Mesenchymal stem cell (in vitro differentiated cells and primary cell): ENCODE data around the gene CDHR2.

Experiments used
- DNase-seq: peaks from one replicate; pipeline ENCODE4 v3.0.0-alpha.2; 2013
- H2AFZ ChIP-seq: one replicate; pipeline ENCODE4 v1.6.1; 2013; ENCODE audit warnings: low read depth, mild to moderate bottlenecking, control low read depth, inconsistent platforms, low read length, moderate library complexity
- H2AK5ac ChIP-seq: 2 replicates; pipeline ENCODE4 v1.6.1; 2013; ENCODE audit warnings: low read length, moderate library complexity, mild to moderate bottlenecking, inconsistent platforms; ENCODE audit not compliant: severe bottlenecking
- H2BK120ac ChIP-seq: one replicate; pipeline ENCODE4 v1.6.1; 2013; ENCODE audit warnings: low read depth, mild to moderate bottlenecking, inconsistent platforms, low read length, moderate library complexity
- H2BK12ac ChIP-seq, 2 experiments: one replicate each; pipeline ENCODE4 v1.6.1; 2013; ENCODE audit warnings: inconsistent platforms in 2 of 2, low read length in 2 of 2, mild to moderate bottlenecking in 2 of 2, moderate library complexity in 2 of 2, control low read depth in 1 of 2
- H2BK15ac ChIP-seq: one replicate; pipeline ENCODE4 v1.6.1; 2013; ENCODE audit warnings: mild to moderate bottlenecking, low read depth, inconsistent platforms; ENCODE audit not compliant: poor library complexity, severe bottlenecking
- H2BK5ac ChIP-seq: 2 replicates; pipeline ENCODE4 v1.6.1; 2013; ENCODE audit warnings: low read depth, mild to moderate bottlenecking, low read length, control low read depth, inconsistent platforms; ENCODE audit not compliant: poor library complexity, severe bottlenecking
- H3K14ac ChIP-seq, 2 experiments: one replicate each; pipeline ENCODE4 v1.6.1; 2013; ENCODE audit warnings: inconsistent platforms in 2 of 2, low read length in 2 of 2, control low read depth in 1 of 2, mild to moderate bottlenecking in 1 of 2, moderate library complexity in 1 of 2
- H3K18ac ChIP-seq, 2 experiments: one replicate each; pipeline ENCODE4 v1.6.1; 2013; ENCODE audit warnings: inconsistent platforms in 2 of 2, low read length in 2 of 2, control low read depth in 1 of 2, low read depth in 1 of 2, mild to moderate bottlenecking in 1 of 2
- H3K23ac ChIP-seq, 2 experiments: one replicate each; pipeline ENCODE4 v1.6.1; 2013; ENCODE audit warnings: inconsistent platforms in 2 of 2, low read length in 2 of 2, mild to moderate bottlenecking in 2 of 2, moderate library complexity in 2 of 2, control low read depth in 1 of 2
- H3K27ac ChIP-seq: 2 replicates; pipeline ENCODE4 v1.5.1; 2013; ENCODE audit warnings: mild to moderate bottlenecking, moderate library complexity, low read length, control low read depth, inconsistent platforms; ENCODE audit not compliant: poor library complexity, severe bottlenecking
- H3K27me3 ChIP-seq, 2 experiments: 2 replicates each; pipeline versions ENCODE4 v1.6.1 to v1.7.0; 2013; ENCODE audit warnings: low read length in 2 of 2, mild to moderate bottlenecking in 2 of 2, moderate library complexity in 2 of 2, control low read depth in 1 of 2, inconsistent platforms in 1 of 2; ENCODE audit not compliant: control insufficient read depth in 1 of 2, insufficient read depth in 1 of 2
- H3K36me3 ChIP-seq, 2 experiments: 2 replicates each; pipeline versions ENCODE4 v1.6.1 to v1.7.0; 2013; ENCODE audit warnings: low read length in 2 of 2, control low read depth in 1 of 2, inconsistent platforms in 1 of 2, low read depth in 1 of 2, mild to moderate bottlenecking in 1 of 2; ENCODE audit not compliant: insufficient read depth in 2 of 2, control insufficient read depth in 1 of 2
- H3K4ac ChIP-seq, 2 experiments: one replicate each; pipeline ENCODE4 v1.6.1; 2013; ENCODE audit warnings: inconsistent platforms in 2 of 2, low read length in 2 of 2, mild to moderate bottlenecking in 2 of 2, moderate library complexity in 2 of 2, control low read depth in 1 of 2, low read depth in 1 of 2
- H3K4me1 ChIP-seq: 2 replicates; pipeline ENCODE4 v1.6.1; 2013; ENCODE audit warnings: low read depth, low read length, control low read depth; ENCODE audit not compliant: control insufficient read depth, insufficient read depth
- H3K4me2 ChIP-seq: 2 replicates; pipeline ENCODE4 v1.6.1; 2013; ENCODE audit warnings: low read length, mild to moderate bottlenecking, inconsistent platforms; ENCODE audit not compliant: poor library complexity, severe bottlenecking
- H3K4me3 ChIP-seq, 2 experiments: 2 replicates each; pipeline versions ENCODE4 v1.5.1 to v1.7.0; 2013; ENCODE audit warnings: low read length in 2 of 2, mild to moderate bottlenecking in 2 of 2, control low read depth in 1 of 2, low read depth in 1 of 2; ENCODE audit not compliant: insufficient read depth in 1 of 2
- H3K79me1 ChIP-seq: replicated peaks from 2 replicates; pipeline ENCODE4 v1.6.1; 2013; ENCODE audit warnings: mild to moderate bottlenecking, control low read depth, low read length, inconsistent platforms; ENCODE audit not compliant: poor library complexity, severe bottlenecking
- H3K9ac ChIP-seq: 2 replicates; pipeline ENCODE4 v1.7.0; 2013; ENCODE audit warnings: mild to moderate bottlenecking, low read length, moderate library complexity
- H3K9me3 ChIP-seq: 2 replicates; pipeline ENCODE4 v1.7.0; 2013; ENCODE audit warnings: mild to moderate bottlenecking, low read length; ENCODE audit not compliant: control insufficient read depth
- H4K8ac ChIP-seq: one replicate; pipeline ENCODE4 v1.6.1; 2013; ENCODE audit warnings: inconsistent platforms, mild to moderate bottlenecking, low read length, moderate library complexity
- H4K91ac ChIP-seq: one replicate; pipeline ENCODE4 v1.6.1; 2013; ENCODE audit warnings: mild to moderate bottlenecking, low read length, inconsistent platforms
- WGBS: methylation state at CpG from one replicate; pipeline ENCODE4 v1.1.7; 2013; ENCODE audit warnings: mixed read lengths; 5-methylcytosine and 5-hydroxymethylcytosine counted together

The CDHR2 gene

DNA sequence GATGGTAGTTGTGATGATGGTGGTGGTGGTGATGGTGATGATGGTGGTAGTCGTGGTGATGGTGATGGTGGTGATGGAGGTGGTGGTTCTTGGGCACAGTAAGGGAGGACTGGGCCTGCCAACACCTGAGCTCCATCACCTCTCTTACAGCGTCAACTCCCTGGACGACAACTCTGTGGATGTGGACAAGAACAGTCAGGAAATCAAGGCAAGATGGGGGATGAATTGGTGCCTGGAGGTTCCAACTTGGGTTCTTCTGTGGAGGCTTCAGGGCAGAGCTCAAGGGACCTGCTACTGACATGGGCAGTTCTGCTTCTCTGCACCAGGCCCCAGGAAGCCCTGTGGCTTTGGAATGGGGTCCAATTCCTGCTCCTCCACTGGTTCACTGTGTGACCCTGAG, 43.4 kb downstream of the CDHR2 start:
- Histone ChIP-seq H3K27me3 (peaks cover 0 to 7% of the 10 kb centered on the region in 2 experiments), H3K4me3 (no peak overlapping the region), H4K91ac (no peak overlapping the region), H3K14ac (no peak overlapping the region), H3K4me1 (peaks cover 4% of the 10 kb centered on the region), H2BK120ac (no peak overlapping the region), H2BK12ac (no peak overlapping the region), H2BK5ac (no peak overlapping the region), H3K23ac (no peak overlapping the region), H3K79me1 (peaks cover 9% of the 10 kb centered on the region), H3K9ac (no peak overlapping the region), H3K27ac (no peak overlapping the region), H3K36me3 (peaks cover 3 to 24% of the 10 kb centered on the region in 2 experiments), H3K9me3 (no peaks in the 10 kb centered on the region), H2BK15ac (no peak overlapping the region), H2AK5ac (no peak overlapping the region), H2AFZ (no peak overlapping the region), H3K4ac (no peak overlapping the region), H4K8ac (no peak overlapping the region), H3K4me2 (no peak overlapping the region), H3K18ac (no peak overlapping the region)
- WGBS = 100% methylated on average over 2 of the region's 3 CpGs
- no peak for DNase-seq

DNA sequence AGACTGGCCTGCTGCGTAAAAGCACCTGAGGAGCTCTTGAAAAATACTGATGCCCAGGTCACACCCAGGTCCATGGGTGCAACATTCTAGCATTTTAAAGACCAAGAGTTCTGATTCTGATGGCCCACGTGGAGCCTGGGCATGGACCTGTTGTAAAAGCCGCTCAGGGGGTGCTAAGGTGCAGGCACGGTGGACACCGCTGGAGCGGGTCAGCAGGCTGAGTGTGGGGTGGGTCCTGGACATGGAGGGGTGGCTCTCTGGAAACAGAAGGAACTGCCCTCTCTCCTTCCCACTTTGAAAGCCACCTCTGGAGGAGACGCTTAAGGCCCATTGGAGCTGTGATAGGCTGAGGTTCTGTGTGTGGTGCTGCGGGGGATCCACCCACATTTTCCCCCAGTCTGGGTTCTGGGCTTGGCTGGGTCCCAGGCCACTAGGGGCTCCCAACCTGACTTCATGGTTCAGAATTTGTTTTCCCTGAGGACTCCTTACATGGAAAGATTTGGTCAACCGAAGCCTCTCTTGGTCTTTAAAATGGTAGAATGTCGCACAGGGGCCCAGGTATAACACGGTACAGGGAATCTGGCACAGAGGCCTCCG, 44.2 kb downstream of the CDHR2 start:
- H2AFZ ChIP-seq = no peak overlapping the region

DNA sequence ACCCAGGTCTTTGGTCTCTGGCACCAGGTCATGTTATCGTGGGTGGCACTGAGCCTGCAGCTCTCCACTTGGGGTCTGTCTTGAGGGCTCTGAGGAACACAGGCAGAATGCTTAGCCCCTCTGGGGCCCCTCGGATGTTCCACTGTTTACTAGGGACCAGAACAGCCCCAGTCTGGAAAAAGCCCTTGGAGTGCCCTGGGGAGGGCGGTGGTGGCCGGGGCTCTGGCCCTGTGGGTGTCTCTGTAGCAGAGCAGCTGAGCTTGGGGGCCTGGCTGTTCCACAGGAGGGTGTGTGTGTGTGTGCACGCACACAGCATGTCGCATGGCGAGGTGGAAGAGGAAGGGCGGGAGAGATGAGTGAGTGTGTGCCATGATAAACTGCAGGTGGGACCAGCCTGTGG, 45.4 kb downstream of the CDHR2 start:
- DNase-seq = no peak
- no peak overlapping the region for H3K14ac ChIP-seq
- peaks cover 12 to 42% of the 10 kb centered on the region in 2 experiments for H3K36me3 ChIP-seq
- H2AK5ac ChIP-seq = no peak overlapping the region
- H3K23ac ChIP-seq = no peak overlapping the region
- H3K27me3 ChIP-seq = peaks cover 0 to 16% of the 10 kb centered on the region in 2 experiments
- peaks cover 24% of the 10 kb centered on the region for H3K79me1 ChIP-seq
- 93% methylated on average over 8 of the region's 8 CpGs for WGBS
- H2BK12ac ChIP-seq = no peak overlapping the region
- no peak overlapping the region for H3K9ac ChIP-seq
- H4K8ac ChIP-seq = no peak overlapping the region
- no peak overlapping the region for H3K4ac ChIP-seq
- peaks cover 8% of the 10 kb centered on the region for H3K4me1 ChIP-seq
- H4K91ac ChIP-seq = no peak overlapping the region
- no peak overlapping the region for H2BK15ac ChIP-seq
- no peak overlapping the region for H3K4me3 ChIP-seq
- no peaks in the 10 kb centered on the region for H3K9me3 ChIP-seq
- H2BK120ac ChIP-seq = no peak overlapping the region
- no peak overlapping the region for H3K18ac ChIP-seq
- H3K27ac ChIP-seq = no peak overlapping the region
- no peak overlapping the region for H2AFZ ChIP-seq
- no peak overlapping the region for H2BK5ac ChIP-seq
- H3K4me2 ChIP-seq = no peak overlapping the region

More for the DNA sequence above, 44.2 kb downstream of the CDHR2 start:
- Histone ChIP-seq H3K36me3 (peaks cover 5 to 30% of the 10 kb centered on the region in 2 experiments), H3K18ac (no peak overlapping the region), H3K9me3 (no peaks in the 10 kb centered on the region), H3K4me3 (no peak overlapping the region), H3K27ac (no peak overlapping the region), H3K27me3 (peaks cover 0 to 14% of the 10 kb centered on the region in 2 experiments), H4K8ac (no peak overlapping the region), H2AK5ac (no peak overlapping the region), H4K91ac (no peak overlapping the region), H3K4ac (no peak overlapping the region), H3K4me1 (peaks cover 4% of the 10 kb centered on the region), H3K23ac (no peak overlapping the region), H2BK15ac (no peak overlapping the region), H3K9ac (no peak overlapping the region), H3K79me1 (peaks cover 14% of the 10 kb centered on the region), H2BK5ac (no peak overlapping the region), H3K4me2 (no peak overlapping the region), H2BK12ac (no peak overlapping the region), H2BK120ac (no peak overlapping the region), H3K14ac (no peak overlapping the region)
- no peak for DNase-seq
- 97% methylated on average over 10 of the region's 12 CpGs for WGBS

DNA sequence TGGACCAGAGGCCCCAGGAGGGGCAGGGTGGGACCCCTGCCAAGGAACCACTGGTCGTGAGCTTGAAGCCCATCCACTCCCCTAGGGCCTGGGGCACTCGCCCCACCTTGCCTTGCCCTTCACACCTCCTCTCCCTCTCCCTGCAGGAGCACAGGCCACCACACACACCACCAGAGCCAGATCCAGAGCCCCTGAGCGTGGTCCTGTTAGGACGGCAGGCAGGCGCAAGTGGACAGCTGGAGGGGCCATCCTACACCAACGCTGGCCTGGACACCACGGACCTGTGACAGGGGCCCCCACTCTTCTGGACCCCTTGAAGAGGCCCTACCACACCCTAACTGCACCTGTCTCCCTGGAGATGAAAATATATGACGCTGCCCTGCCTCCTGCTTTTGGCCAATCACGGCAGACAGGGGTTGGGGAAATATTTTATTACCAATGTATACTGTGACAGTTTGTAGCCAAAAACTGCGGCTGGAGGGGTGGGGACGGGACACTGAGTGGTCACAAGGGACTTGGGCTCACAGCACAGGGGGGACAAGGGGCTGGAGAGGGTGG, 46.3 kb downstream of the CDHR2 start:
- Histone ChIP-seq H2BK12ac (no peak overlapping the region), H4K91ac (no peak overlapping the region), H3K4ac (no peak overlapping the region), H3K4me1 (peaks cover 11% of the 10 kb centered on the region), H3K14ac (no peak overlapping the region), H3K27me3 (peaks cover 0 to 16% of the 10 kb centered on the region in 2 experiments), H2BK5ac (no peak overlapping the region), H2BK15ac (no peak overlapping the region), H3K4me3 (no peak overlapping the region), H3K23ac (no peak overlapping the region), H3K4me2 (no peak overlapping the region), H3K36me3 (peaks cover 12 to 42% of the 10 kb centered on the region in 2 experiments), H3K9me3 (no peaks in the 10 kb centered on the region), H4K8ac (no peak overlapping the region), H2AFZ (no peak overlapping the region), H2AK5ac (no peak overlapping the region), H3K9ac (no peak overlapping the region), H2BK120ac (no peak overlapping the region), H3K18ac (no peak overlapping the region), H3K27ac (no peak overlapping the region), H3K79me1 (peaks cover 29% of the 10 kb centered on the region)
- 92% methylated on average over 10 of the region's 11 CpGs for WGBS
- no peak for DNase-seq
